NCI-H748 (cell line): ENCODE data around the gene KIF12.
A peak's percentile ranks its signal among the peaks of the same experiment; 100 is the strongest.
"Not testable (repeated sequence)": the region's sequence is repeated elsewhere in the genome, so short reads cannot be mapped to it uniquely, and the experiment has no call there.

ENCODE experiments used
- DNase-seq: peaks from one replicate; lab custom pipeline; 2025; ENCODE audit not compliant: unreplicated experiment; lab: John Stamatoyannopoulos, UW

Gene KIF12

DNA sequence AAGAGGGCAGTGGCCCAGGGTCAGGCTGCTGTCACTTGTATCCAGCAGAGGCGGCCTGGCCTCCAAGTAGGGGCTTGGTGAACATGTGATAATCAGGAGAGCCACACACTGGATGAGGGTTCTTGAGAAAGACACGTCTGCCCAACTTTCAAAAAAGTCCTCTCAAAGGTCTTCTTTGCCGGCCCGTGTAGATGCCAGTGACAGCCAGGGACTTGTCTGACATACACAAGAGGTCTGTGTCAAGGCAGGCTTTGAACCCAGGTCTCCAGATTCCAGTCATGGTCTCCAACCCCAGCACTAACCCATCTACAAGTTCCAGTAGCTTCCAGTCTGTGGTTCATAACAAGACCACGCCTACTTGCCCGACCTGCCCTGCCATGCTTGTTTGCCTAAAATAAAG lies 13.1 kb downstream of the KIF12 start:
- DNase-seq = no peak

DNA sequence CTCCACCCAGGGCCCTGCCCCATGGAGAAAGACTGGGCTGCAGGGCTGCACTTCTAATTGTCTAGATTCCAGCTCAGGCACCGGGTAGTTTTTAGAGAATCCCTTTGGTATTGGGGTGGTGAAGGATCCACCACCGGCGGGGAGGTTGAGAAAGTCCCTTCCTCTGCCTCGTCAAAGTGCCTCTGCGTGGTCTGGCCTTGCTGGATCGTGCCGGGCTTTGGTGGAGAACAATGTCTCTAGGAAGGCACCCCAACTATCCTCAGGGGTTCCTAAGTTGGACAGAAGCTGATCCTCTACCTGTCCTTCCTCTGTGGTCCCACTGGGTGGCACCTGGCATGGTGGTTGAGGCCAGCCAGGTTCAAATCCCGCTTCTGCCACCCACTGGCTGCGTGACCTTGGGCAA lies 13.7 kb downstream of the KIF12 start:
- no peak for DNase-seq

DNA sequence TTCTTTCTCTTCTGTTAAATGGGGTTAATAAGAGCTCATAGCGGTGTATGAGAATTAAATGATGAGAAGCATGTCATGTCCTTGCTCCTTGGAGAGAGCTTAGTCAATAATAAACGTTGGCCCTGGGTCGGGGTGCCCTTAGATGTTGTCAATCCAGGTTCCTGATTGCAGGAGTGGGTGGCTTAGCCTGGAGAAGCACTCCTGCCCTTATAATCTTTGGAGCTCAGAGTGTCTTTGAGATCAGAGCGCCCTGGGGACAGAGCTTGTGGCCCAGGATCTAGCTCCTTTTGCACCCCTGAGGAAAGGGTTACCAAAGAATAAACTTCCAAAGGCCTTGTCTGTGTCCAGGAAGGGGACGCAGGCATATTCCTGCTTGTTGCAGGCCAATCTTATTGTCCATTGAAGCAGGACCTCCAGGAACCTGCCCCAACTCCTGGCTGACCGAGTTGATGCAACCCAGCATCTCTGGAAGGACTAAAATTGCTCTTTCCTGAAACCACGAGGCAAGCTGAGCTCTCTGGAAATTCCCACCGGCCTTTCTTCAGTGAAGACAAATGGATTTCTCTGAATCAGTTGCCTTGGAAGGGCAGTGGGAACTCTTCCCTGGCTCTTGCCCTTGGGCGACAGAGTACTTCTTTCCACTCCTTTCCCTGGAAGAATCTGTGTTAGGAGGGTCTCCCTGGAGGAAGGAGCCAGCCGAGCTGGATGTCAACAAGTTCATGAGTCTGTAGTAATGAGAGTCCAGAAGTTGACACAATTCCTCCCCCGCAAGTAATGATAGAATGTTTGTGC lies 14.6 kb downstream of the KIF12 start:
- DNase-seq = no peak

DNA sequence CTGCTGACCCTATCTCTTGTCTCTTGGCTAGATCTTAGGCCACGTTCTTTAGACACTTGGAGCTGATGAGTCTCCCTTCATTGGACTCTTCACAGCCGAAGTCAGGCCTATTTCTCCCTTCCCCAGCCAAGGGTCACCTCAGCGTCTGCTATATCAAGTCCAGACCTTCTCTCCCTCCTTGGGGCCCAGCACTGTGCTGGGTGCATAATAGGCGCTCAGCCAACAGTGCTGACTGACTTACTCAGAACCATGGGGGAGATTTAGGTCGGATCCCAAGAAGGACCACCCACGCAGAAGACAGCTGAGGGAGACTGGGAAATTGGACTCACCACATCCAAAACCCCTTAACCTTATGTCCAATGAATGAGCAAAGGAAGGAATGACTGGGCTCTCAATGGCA lies 15.4 kb downstream of the KIF12 start:
- DNase-seq = no peak

DNA sequence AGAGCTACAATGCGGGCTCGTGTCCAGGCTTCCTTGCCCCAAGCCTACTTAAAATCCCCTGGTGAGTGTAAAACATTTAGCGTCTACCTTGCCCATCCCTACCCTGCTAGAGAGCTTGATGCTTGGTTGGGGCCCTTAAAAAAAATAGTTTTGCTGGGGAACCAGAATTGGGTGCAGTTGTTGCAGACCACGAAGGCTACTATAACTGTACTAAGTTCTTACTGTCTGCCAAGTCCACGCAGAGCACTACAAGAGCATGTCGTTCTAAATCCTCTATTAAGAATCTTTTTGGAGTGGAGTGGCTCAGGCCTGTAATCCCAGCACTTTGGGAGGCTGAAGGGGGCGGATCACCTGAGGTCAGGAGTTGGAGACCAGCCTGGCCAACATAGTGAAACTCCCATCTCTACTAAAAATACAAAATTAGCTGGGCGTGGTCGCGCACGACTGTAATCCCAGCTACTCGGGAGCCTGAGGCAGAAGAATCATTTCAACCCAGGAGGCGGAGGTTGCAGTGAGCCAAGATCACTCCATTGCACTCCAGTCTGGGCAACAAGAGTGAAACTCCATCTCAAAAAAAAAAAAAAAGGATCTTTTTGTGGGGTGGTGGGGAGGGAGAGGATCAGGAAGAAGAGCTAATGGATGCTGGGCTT lies 16.2 kb downstream of the KIF12 start:
- DNase-seq = not testable (repeated sequence)

DNA sequence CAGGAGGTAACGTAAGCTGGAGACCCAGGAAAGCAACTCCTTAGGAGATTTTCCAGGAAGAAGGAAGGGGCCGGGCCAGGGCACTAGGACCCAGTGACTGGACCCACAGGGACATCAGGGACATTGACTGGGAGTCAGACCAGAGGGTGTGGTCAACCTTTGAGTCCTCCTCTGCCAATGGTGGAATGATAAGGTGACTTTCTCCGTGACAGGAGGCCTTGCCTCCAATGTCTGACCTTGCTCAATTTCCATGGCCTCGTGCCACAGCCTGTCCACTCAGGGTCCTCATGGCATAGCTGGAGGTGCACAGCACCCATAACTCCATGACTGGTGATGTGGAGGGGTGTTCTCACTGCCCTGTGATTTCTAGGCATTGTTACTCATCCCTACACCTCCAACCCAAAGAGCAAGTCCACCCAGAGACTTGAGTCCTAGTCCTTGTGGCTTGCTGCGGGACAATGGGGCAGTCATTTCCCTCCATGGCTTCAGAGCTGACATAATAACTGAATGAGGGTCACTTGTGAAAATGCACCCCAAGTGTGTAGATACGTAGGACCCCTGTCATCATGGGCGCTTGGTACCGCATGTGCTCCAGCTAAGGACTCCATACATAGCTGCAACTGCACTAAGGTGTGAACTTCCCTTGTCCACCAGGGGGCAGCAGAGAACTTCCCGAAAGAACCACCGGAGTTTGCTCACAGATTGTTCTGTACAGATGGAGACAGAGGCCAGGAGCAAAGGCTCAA lies 16.9 kb downstream of the KIF12 start:
- peak; percentile 85 for DNase-seq

DNA sequence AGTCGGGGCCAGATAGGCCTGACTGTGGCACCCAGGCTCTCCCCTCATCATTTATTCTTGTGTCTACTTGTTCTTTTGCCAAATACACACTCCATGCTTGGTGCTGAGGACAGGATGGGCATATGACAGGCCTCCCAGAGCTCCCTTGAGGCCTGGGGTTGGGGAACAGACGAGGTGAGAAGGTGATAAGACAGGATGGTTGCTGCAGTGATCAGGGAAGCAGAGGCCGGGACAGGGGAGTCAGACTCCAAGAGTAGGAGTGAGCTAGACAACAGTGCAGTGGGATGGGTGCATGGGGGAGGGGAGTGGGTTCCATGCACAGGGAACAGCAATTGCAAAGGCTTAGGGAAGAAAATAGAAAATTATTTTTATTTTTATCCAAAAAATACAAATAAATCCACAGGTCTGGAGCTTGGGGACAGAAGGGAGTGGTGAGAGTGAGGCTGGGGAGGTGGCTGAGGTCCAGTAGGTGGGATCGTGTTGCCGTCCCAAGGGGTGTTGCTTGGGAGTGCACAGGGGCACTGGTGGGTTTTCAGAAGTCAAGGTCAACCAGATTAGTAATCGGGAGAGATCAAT lies 17.6 kb downstream of the KIF12 start:
- no peak for DNase-seq

DNA sequence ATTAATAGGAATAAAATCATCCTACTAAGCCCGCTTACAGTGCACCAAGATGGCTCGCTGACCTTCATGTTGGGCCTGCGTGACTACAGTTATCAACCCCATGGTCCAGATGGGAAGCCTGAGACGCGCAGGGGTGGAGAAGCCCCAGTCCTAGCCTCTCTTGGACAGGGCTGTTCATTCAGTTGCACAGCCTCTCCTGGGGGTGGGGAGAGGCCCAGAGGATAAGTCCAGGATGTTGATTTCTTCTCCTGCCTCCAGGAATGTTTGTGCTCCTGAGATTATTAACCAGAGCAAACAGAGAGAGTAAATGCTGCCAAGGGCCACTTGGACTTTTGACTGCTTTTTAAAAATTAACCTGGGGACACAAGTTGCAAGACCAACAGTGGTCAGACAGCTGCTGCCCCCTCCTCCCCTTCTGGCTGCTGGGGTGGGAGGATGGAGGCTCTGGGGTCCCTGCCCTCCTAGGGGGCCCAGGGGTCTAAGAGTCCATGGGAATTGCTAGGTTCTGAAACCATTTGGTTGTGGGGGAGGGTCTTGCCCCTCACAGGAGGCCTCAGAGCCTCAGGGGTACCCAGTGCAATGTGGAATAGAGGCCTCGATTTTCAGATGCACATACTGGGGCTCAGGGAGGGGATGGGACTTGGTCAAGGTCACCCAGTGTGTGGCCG lies 18.2 kb downstream of the KIF12 start:
- DNase-seq = no peak

DNA sequence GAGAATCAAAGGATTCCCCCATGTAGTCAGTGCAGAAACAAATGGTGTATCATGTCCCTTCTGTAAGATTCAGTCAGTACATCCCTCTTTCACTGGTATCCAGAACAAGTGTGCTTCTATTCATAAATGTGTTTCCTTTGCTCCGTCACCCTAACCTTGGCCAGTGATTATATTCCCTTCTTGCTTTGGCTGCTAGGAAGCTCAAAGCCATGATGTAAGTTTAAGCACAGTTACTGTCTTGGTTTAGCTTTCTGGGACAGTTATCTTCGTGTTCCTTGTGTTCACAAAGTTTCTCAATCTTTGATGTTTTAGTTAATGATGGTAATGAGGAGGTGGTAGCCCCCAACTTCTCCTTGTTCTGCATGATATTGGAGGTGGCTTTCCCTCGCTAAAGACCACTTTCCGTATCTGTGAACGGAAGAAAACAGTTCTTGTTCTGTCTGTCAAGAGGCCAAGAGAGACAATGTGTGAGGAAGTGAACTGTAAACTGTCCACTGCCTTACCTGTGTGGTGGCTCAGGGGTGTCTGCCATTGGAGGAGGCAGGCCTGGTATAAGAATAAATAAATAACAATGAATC lies 18.8 kb downstream of the KIF12 start:
- no peak for DNase-seq

DNA sequence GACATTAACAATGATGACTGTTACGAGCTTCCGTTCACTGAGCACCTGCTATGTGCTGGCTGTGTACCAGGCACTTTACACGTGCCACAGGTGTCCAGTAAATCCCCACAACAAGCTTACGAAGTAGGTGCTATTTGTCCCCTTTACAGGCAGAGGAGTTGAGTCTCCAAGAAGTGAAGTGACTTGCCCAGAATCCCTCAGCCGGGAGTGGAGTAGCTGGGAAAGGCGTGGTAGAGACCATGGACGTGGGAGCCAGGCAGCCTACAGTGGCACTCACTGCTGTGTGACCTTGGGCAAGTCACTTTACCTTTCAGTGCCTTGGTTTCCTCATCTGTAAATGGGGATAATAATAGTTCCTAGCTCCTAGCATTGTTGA lies 20.3 kb downstream of the KIF12 start:
- no peak for DNase-seq

DNA sequence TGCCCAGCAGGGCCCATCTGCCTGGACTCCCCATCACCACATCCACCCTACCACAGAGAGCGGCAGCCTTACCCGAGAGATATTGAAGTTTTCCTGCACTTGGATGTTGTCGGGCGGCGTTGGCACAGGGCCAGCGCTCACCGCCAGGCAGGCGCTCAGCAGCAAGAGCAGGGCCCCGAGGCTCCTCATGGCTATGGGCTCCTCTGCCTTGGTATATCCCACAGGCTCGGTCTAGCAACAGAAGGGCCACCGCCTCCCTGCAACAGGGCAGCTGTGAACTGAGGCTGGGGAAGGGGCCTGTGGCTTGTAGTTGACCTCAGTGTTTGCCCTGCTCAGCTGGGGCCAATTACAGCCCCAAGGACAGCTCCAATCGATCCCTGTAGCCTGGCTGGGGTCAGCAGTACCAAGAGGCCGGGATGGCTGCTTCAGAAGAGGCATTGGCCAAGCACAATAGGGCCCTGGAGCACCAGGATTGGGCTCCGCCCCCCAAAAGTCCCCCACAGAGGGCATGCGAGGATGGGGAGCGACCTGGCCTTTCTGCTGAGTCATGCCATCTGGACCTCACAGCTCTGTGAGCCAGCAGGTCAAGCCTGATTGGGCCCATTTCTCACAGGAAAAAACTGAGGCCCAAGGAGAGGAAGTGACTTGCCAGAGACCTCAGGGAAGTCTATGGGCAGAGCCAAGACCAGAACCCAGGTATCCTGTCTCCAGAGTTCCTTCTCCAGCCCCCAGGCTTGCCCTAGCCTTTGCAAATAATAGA lies 20.9 kb downstream of the KIF12 start, which contains the start of gene AMBP:
Gene AMBP (minus strand): TSS at position 280 of the 760 bp plus-strand sequence. CDS start 91 bp downstream, at position 189.
- peak; percentile 27 for DNase-seq

DNA sequence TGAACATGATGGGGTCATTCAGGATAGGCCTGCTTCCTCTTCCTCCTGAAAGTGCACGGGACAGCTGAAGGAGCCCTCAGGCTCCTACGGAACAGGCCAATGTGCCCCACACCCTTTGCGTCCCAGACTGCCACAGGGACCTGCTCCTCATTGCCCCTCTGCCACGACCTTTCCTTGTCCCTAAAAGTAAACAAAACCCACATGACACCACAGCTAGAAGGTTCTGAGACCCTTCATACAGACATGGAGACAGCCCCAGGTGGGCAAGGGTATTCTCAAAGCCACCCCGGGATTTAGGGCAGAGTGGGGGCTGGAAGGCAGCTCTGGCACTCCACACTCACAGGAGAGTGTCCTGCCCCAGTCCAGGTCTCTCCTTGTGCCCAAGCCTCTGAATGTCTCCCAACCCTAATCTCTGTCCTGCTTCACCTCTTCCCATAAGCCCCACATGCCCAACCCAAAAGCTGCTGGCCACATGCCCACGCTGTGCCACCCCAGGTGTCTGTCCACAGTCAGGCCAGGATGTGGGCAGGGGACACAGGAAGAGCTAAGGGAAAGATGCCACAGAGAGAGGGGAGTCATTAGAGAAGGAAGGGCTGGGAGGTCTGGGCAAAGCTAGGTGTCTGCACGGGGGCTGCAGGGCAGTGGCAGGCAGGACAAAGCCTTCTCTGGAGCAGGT lies 21.8 kb downstream of the KIF12 start:
- DNase-seq = no peak

DNA sequence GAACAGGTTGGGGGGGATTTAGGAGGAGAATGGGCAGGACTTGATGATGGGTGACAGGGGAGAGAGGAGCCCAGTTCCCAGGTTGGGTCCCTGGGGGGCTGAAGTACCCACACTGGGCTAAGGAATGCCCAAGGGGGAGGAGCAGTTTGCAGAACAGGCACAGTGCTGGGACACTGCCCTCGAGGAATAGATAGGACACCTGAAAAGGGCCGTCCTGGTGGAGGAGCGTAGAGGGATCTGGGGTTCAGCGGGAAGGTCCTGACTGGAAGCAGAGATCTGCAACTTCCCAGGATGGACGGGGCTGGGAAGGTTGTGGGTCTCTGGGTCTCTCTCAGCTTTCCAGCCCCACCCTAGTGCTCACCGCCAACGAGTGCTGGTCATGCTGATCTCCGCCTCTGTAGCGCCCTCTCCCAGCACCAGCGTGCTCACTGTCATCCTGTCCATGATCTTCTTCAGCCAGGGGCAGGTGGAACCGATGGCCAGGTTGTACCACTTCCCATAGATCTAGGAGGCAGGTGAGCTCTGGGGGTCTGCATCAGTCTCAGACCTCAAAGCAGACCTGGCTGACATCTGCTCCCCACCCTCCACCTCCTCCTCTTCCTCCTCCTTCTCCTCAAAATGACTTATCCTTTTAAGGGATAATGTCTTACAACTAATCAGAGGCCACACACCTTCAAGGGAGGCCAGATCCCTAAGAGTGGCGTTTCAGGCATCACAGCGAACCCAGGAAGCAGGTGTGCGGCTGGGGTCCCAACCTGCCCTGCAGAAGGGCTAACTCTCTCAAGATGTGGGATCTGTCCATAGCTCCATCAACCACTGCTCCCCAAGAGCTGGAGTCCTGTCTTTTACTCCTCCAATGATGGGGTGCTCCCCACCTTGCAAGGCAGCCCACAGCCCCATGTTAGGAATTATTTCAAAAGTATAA lies 22.6 kb downstream of the KIF12 start:
- DNase-seq = no peak

DNA sequence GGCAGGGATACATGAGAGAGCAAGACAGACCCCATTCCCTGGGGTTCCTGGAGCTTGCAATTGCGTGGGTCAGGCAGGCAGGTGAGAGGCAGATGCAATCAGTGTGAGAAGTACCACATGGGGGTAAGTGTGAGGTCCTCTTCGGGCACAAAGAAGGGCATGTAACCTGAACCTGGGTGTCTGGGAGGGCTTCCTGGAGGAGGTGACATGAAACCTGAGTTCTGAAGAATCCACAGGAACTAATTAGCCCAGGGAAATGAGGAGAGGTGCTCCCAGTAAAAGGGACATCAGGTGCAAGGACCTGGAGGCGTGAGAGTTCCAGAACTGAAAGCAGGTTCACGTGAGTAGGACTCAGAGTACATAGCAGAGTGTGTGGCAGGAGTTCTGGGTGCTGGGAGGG lies 23.5 kb downstream of the KIF12 start:
- no peak for DNase-seq

DNA sequence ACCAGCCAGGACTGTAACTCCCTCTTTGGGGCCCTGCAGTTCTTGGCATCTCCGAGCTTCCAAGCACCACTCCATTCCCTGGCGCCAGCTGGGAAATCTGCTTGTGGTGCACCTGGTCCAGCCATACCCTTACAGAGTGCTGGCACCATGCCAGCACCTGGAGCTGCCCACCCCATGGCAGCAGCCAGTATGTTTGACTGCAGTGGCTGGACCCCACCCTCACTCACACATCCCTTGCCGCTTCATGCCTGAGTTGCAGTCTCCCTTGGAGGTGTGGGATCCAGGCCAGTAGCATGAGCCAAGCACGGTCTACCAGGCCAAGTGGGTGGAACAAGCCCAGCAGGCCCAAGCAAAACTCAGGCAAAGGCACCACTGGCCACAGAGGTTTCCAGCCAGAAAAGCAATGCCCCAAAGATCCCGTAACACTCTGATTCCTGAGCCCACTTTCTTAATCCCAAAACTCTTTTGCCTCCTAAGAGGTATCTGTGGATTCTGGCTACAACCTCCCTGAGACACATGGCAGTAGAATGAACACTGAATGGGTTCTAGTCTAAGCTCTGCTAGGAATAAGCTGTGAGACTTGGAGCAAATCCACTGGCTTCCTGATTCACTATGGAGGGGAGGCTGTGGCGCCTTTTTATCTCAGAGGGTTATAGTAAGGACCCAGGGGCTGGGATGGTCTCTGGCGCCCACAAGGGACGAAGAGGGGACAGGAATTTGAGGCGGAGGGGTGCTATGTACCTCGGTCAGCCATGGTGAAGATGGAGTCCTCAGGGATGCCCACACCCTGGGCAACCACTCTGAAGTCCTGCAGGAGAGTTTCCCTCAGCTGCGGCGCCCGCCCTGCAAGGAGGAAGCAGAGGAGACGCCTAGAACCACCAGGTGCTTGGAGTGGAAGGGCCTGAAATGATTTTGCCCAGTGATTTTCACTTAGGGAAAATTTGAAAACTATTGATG lies 26.6 kb downstream of the KIF12 start:
- peak; percentile 45 for DNase-seq

DNA sequence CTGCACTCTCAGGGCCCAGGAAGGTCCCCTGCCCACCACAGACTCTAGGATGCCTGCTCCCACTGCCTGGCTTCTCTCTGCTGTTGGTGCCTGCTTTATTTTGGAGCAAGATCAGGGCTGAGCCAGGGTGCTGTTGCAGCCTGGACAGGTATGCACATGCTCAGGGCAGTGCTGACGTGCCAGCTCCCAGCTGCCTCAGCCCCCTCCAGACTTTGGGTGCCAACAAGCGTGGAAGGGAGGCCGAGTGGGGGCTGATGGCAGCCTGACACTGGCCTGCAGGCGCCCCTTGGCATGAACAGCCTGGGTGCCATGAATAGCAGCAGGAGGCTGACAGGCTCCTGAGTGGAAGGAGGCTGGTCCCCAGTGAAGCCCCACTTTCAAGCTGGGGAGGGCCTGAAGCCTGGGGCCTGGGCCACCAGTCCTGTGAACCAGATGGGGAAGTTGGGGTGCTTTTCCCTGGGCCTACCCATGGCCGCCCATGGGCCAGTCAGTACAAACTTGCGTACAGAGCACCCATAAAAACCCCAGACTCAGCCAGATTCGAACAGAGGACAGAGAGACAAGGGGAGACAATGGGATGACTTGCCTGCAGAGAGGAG lies 27.8 kb downstream of the KIF12 start:
- DNase-seq = no peak
